GM18520 (cell line): ENCODE data around the gene ABLIM2.

Experiments used
- ATAC-seq: cut with Tn5 transposase; IDR thresholded peaks from one replicate; pipeline ENCODE4 v1.9.1; 2021; ENCODE audit not compliant: unreplicated experiment

ABLIM2 gene

GRCh38 chr4:8194306-8195242 is 36.0 kb upstream of the ABLIM2 start:
- ATAC-seq, result no peak

DNA sequence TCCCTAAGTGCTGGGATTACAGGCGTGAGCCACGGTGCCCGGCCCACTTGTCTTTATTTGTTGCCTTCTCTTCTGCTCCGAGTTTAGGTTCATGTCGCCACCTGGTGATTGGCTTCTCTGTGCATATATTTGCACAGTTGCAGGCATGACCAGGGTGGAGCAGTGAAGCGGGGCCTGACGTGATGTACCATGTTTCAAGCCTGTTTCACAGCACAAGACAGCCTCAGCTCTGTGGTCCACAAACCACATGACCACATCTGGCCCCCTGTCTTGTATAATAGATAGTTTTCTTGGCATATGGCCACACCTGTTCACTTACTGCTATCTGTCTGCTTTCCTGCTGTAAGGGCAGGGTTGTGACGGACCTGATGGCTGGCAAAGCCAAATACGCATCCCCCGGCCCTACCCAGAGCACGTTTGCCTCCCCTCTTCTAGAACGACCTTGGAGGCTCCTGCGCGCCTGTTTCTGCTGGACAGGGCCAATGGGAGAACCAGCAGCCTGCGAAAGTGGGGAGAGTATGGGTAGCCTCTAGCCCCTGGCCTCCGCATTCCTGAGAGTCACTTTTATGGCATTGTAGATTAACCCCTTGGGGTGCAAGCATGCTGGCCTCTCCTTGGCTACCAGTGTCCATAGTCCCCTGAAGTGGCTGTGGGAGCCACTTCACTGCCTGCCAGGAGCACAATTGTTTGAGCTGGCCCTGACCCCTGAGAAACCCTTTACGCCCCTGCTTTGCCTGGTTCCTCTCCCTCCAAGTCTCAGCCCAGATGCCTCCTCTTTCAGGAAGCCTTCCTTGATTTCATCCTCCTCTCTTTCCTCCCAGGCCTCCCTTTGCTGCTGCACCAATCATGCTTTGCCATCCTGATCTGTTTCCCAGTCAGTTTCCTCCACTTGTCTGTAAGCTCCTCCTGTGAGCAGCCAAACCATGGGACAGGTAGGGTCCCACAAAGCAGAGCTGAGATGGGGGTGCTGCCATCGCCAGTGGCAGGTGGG is 34.4 kb upstream of the ABLIM2 start:
- peak; percentile 66 for ATAC-seq

DNA sequence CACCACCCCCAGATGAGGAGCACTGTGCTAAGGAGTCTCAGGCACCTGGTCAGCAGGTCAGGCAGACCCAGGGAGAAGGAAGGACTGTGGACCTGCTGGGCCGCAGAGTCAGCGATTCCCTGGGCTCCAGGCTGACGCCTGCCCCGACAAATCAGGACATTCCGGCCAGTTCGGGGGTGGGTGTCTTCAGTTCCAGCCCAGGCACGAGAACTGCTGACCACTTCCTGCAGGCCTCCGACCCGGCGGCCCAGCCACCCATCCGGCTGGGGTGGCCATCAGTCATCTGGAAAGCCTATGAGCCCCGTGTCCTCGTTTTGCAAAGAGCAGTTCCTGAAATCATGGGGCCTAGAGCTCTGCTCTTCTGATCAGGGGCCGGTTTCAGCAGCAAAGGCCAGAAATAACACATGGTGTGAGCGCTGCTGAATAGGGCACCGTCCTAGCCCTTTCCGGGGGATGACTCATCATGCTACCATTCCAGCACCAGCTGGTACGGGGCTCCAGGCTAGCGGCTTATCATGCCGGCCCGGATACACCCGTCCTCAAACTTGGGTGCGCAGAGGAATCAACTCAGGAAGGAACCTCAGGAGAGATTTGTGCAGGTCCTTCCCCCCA is 32.6 kb upstream of the ABLIM2 start:
- no peak for ATAC-seq

- no peak for ATAC-seq
Measured at GRCh38 chr4:8189551-8190466, 31.2 kb upstream of the ABLIM2 start.

DNA sequence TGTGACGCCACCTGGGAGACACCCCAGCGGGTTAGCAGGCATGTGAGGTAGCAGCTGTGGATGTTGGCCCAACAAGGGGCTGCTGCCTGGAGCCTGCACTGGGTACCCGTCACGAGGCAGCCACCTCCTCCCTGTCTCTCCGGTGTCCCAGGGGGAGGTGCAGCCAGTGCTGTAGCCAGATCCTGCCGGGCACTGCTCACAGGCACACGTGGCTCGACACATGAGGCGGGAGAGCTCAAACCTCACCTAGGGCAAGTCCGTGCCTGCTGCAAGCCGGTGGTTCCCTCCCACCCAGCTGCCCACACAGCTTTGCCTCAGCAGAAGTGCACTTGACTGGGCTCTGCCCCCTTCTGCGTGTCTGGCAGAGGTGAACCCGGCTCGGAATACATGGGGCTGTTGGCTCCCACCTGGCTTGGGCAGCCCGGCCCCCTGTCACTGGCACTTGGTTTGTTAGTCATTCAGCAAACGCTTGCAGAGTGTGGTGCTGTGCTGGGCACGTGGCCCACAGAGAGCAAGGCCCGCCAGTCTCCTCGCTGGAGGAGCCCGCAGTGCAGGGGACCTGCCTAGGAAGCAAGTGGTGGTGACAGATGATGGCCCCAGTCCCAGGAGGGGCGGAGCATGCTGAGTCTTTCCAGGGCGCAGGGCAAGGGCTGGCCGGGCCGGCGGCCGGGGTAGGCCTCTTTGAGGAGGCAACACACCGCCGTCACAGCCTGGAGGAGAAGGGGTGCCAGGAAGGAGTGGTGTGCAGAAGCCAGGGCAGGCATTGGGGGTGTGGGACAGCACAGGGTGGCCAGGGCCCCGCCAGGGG is 30.3 kb upstream of the ABLIM2 start:
- ATAC-seq, result no peak

DNA sequence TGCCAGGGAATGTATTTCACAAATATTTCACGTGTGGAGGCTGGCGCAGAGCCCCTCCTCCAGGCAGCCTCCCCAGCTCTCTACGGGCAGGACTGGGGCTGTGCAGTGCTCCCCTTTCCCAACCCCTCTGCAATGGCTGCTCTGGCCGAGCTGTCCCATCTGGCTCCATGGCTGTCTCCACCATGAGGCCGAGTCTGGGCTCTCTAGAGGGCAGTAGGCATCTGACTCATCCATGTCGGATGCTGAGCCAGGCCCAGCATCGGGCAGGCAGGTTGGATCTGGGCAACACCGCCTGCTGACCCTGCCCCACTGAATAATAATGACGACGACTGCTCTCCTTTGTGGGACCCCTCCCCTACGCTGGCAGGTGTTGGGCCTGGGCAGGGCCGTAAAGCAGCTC is 29.5 kb upstream of the ABLIM2 start:
- ATAC-seq, result no peak

GRCh38 chr4:8185930-8186329 is 27.3 kb upstream of the ABLIM2 start:
- no peak for ATAC-seq

- ATAC-seq, result no peak
Measured at GRCh38 chr4:8185295-8185694, 26.7 kb upstream of the ABLIM2 start.

- no peak for ATAC-seq
Measured at GRCh38 chr4:8184061-8184460, 25.4 kb upstream of the ABLIM2 start.

DNA sequence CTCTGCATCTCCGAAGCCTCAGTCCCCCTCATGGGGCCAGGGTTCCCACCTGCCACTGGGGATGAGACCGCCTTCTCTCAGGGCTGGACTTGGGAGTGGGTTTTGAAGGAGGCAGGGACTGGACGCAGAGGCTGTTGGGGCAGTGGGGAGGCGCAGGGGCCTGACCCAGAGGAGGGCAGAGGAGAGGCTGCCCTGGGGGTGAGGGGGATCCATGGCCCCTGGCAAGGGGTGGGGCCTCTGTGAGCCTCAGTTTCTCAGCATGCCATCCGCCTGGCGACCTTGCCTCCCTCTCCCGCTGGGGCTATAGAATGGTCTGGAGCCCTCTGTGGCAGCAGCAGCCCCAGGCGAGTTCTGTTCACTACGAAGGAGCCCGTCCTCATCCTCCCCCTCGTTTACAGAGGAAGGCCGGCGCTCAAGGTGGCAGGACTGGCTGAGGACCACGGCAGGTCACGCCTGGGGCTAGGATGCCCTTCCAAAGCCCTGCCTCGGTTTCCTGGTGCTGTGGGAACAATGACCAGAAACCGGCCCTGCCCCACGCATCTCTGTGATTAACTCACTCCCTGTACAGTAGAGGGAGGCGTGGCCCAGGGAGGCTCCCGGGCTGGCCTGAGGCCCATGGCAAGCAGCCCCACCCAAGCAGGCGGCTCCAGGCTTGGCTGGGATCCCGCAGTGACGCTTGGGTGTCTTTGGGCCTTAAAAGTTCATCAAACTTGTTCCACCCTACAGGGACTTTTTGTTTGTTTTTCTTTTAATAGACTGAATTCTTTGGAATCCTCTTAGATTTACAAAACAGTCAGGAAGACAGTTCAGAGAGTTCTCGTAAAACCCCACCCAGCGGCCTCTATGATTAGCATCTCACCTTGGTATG is 24.5 kb upstream of the ABLIM2 start:
- no peak for ATAC-seq

- ATAC-seq, result no peak
Measured at GRCh38 chr4:8182294-8182693, 23.7 kb upstream of the ABLIM2 start.

GRCh38 chr4:8181844-8182243 is 23.2 kb upstream of the ABLIM2 start:
- ATAC-seq, result no peak

- no peak for ATAC-seq
Measured at GRCh38 chr4:8181119-8181518, 22.5 kb upstream of the ABLIM2 start.

GRCh38 chr4:8180310-8181093 is 21.9 kb upstream of the ABLIM2 start:
- no peak for ATAC-seq

DNA sequence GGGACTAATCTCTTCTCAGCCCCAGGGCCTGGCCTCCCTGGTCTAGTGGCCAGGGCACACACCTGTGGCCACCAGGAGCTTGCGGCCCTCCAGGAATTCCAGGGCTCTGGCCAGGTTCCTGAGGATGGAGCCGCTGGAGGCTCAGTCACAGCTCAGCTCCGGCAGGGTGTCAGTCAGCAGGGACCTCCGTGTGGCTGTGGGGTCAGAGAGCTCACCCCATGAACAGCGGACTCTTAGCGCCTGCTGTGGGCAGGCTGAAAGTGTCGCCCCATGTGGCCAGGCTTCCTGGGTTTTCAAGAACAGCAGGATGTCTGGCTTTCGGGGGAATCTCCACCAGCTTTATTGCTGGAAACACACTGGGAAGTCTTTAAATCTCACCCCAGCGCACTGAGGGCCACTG is 21.2 kb upstream of the ABLIM2 start:
- no peak for ATAC-seq

DNA sequence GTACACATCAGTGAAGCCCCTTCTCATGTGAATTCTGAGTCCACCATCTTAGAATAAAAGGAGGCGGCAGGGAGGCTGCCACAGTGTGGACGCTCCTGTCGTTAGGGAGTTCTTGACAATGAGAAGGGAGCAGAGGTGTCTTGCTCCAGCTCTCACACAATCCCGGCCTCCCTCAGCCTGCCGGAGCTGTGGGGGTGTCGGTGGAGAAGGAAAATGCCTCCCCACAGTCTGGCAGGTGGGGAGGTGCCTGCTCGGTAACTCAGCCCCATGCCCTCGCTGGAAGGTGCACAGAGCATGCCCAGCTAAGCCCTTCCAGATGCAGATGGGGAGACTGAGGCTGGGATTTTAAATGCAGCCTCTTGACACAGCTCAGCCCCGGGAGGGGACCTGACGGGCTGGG is 20.5 kb upstream of the ABLIM2 start:
- no peak for ATAC-seq

DNA sequence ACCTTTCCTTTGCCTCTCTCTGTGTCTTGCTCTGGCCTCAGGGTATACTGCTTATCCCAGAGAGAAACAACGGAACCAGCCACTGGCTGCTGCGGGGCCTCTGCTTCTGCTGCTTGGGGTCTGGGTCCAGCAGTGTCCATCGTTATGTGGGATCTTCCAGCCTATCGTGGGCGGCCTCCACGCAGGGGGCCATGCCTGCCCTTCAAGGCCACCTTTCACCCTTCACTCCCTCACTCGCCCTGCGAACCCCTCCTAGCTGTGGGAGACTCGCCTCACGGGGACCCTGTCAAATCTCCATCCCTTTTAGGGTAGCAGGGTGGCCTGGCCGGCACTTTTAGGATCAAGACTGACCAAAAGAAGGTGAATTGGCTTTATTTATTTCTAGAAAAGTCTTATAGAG is 19.3 kb upstream of the ABLIM2 start:
- ATAC-seq, result no peak

GRCh38 chr4:8177552-8177951 is 18.9 kb upstream of the ABLIM2 start:
- ATAC-seq, result no peak
